CD14-positive monocyte (primary cell): ENCODE results near the gene UQCRH. TPM values are rescaled to one million over a fixed set of nuclear protein-coding genes. Genes with fewer than 3 reads are reported as not detected.

Source experiments
- DNase-seq, 3 donors: peaks; one replicate each; pipeline ENCODE4 v3.0.0-alpha.2; 2011 to 2022
- H2AFZ ChIP-seq: 2 replicates; pipeline ENCODE4 v1.6.0; 2012; ENCODE audit warnings: mild to moderate bottlenecking, low read depth, low read length, inconsistent platforms; ENCODE audit not compliant: insufficient read depth, poor library complexity, severe bottlenecking
- H3K27ac ChIP-seq, 2 donors: 1 replicate in 1 of 2; 2 replicates in 1 of 2; pipeline ENCODE4 v1.5.1; 2012 to 2013; ENCODE audit warnings: low read length in 2 of 2, control low read depth in 1 of 2, inconsistent platforms in 1 of 2, low read depth in 1 of 2, mild to moderate bottlenecking in 1 of 2
- H3K27me3 ChIP-seq, 2 donors: one replicate each; pipeline versions ENCODE4 v1.6.0 to v1.6.1; 2011 to 2013; ENCODE audit warnings: low read length in 2 of 2; ENCODE audit not compliant: control insufficient read depth in 2 of 2, insufficient read depth in 2 of 2
- H3K36me3 ChIP-seq, 2 donors: replicated peaks in 1 of 2; 1 replicate in 1 of 2; 2 replicates in 1 of 2; pipeline versions ENCODE4 v1.5.1 to v1.6.1; 2012 to 2013; ENCODE audit warnings: low read length in 2 of 2, control low read depth in 1 of 2, inconsistent platforms in 1 of 2, mild to moderate bottlenecking in 1 of 2; ENCODE audit not compliant: insufficient read depth in 2 of 2, control insufficient read depth in 1 of 2
- H3K4me1 ChIP-seq, 2 donors: 1 replicate in 1 of 2; 2 replicates in 1 of 2; pipeline versions ENCODE4 v1.5.1 to v1.6.1; 2012 to 2013; ENCODE audit warnings: low read length in 2 of 2, control low read depth in 1 of 2, inconsistent platforms in 1 of 2, mild to moderate bottlenecking in 1 of 2, moderate library complexity in 1 of 2; ENCODE audit not compliant: insufficient read depth in 2 of 2, control insufficient read depth in 1 of 2
- H3K4me2 ChIP-seq: replicated peaks from 2 replicates; pipeline ENCODE3; 2012; ENCODE audit warnings: low read length, moderate library complexity, mild to moderate bottlenecking; ENCODE audit not compliant: poor library complexity, severe bottlenecking; ENCODE audit errors: extremely low read depth
- H3K4me3 ChIP-seq, 3 experiments: fragments of 200-600 bp in 1 of 3; sonication (generic) in 1 of 3; replicated peaks in 1 of 3; 1 replicate in 2 of 3; 2 replicates in 1 of 3; pipeline ENCODE4 v1.5.1; 2011 to 2013; ENCODE audit warnings: low read length in 3 of 3, mild to moderate bottlenecking in 3 of 3, control low read depth in 2 of 3, low read depth in 2 of 3, inconsistent platforms in 1 of 3, moderate library complexity in 1 of 3
- H3K79me2 ChIP-seq: 2 replicates; pipeline ENCODE4 v1.6.0; 2012; ENCODE audit warnings: mild to moderate bottlenecking, control low read depth, inconsistent platforms, low read length, moderate library complexity; ENCODE audit not compliant: insufficient read depth
- H3K9ac ChIP-seq: 2 replicates; pipeline ENCODE4 v1.6.0; 2017; ENCODE audit warnings: low read length, mild to moderate bottlenecking; ENCODE audit not compliant: insufficient read depth, poor library complexity, severe bottlenecking
- H3K9me3 ChIP-seq, 2 donors: replicated peaks in 1 of 2; 1 replicate in 1 of 2; 2 replicates in 1 of 2; pipeline versions ENCODE4 v1.5.1 to v1.6.1; 2012 to 2013; ENCODE audit warnings: low read length in 2 of 2, control low read depth in 1 of 2; ENCODE audit not compliant: control insufficient read depth in 1 of 2, insufficient read depth in 1 of 2
- H4K20me1 ChIP-seq: 2 replicates; pipeline ENCODE4 v1.6.0; 2012; ENCODE audit warnings: mild to moderate bottlenecking, low read length, control low read depth, moderate library complexity; ENCODE audit not compliant: insufficient read depth
- H3K27ac Mint-ChIP-seq, 7 donors: one replicate each; pipeline ENCODE4 v1.8.0; 2020; ENCODE audit warnings: mild to moderate bottlenecking in 7 of 7, mixed read lengths in 7 of 7, moderate library complexity in 6 of 7, inconsistent platforms in 2 of 7
- H3K27me3 Mint-ChIP-seq, 3 donors: one replicate each; pipeline ENCODE4 v1.8.0; 2021 to 2022; ENCODE audit warnings: low read depth in 3 of 3, mild to moderate bottlenecking in 3 of 3, mixed read lengths in 3 of 3, moderate library complexity in 3 of 3, inconsistent platforms in 1 of 3
- H3K36me3 Mint-ChIP-seq, 2 donors: one replicate each; pipeline ENCODE4 v1.8.0; 2020; ENCODE audit warnings: mixed read lengths in 2 of 2, inconsistent platforms in 1 of 2, mild to moderate bottlenecking in 1 of 2
- H3K4me1 Mint-ChIP-seq: one replicate; pipeline ENCODE4 v1.8.0; 2020; ENCODE audit warnings: mild to moderate bottlenecking, mixed read lengths
- H3K4me3 Mint-ChIP-seq, 2 donors: one replicate each; pipeline ENCODE4 v1.8.0; 2020; ENCODE audit warnings: mild to moderate bottlenecking in 2 of 2, mixed read lengths in 2 of 2, moderate library complexity in 1 of 2
- H3K9me3 Mint-ChIP-seq, 7 donors: one replicate each; pipeline ENCODE4 v1.8.0; 2020 to 2022; ENCODE audit warnings: mixed read lengths in 7 of 7, mild to moderate bottlenecking in 6 of 7, moderate library complexity in 6 of 7, inconsistent platforms in 2 of 7
- WGBS: methylation state at CpG from one replicate; pipeline ENCODE4 v1.1.5; 2013; ENCODE audit warnings: missing lambda C conversion rate; ENCODE audit not compliant: insufficient coverage; 5-methylcytosine and 5-hydroxymethylcytosine counted together
- intact Hi-C, 2 donors: fragments of 100-400 bp; cut with micrococcal nuclease; formaldehyde crosslinking; loops; one replicate each; pipeline versions ENCODE4 v1.15.0 to v1.15.1; 2023
- polyA plus RNA-seq, 3 donors: library from polyadenylated mRNA; depleted of rRNA in 1 of 3; unstranded in 2 of 3; stranded (reverse) in 1 of 3; fragments of 300-500 nt in 2 of 3; fragments of >200 nt in 1 of 3; fragmentation: Illumina TruSeq in 2 of 3; gene quantifications; 1 replicate in 2 of 3; 2 replicates in 1 of 3; pipeline ENCODE4 v1.2.3, GENCODE V29; 2012 to 2021
- TF ChIP-seq, protein P1 (sequence below): fragments of 200-600 bp; IDR thresholded peaks from one replicate; pipeline ENCODE4 v1.8.0; 2022; ENCODE audit warnings: antibody characterized with exemption, mild to moderate bottlenecking

UQCRH gene
- polyA plus RNA-seq, 3 donors: 261 to 341 (median 266) TPM

DNA sequence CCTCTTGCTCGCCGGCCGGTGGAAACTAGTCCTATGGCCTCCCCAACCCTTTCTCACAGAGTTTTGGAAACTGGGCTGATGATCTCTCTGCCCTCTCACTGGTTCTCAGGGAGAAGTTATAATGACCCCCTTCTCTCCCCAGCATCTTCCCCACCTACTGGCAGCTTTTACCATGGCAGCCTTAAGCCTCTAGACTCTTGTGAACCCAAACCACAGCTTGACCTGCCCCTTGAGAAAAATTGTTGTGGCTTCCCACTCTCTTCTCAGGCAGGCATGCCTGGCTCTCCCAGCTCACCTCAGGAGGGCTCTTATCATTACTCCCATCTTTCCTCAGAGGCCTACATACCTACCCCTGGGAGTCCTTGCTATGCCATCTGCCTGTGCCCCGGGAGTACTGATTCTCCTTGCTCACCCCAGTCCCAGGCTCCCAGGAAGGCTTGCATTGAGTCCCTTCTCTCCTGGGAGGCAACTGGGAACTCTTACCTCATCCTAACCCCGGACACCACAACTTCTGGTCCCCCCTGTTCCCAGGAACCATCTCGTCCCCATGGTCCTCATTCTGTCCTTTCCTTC, 38.7 kb downstream of the UQCRH start:
- H3K27ac Mint-ChIP-seq: peak overlapping the region; percentile 99 to 100 (median 100)
- H3K36me3 Mint-ChIP-seq: peaks cover 41 to 52% of the 10 kb centered on the region in 2 donors
- H3K27ac ChIP-seq: peak overlapping the region; percentile 96 to 97
- peaks cover 0 to 1% (median 0%) of the 10 kb centered on the region in 3 donors for H3K27me3 Mint-ChIP-seq
- no peak overlapping the region for H3K4me2 ChIP-seq
- H3K9ac ChIP-seq: no peak overlapping the region
- H3K79me2 ChIP-seq: peaks cover 26% of the 10 kb centered on the region
- TF ChIP-seq, protein P1, sequence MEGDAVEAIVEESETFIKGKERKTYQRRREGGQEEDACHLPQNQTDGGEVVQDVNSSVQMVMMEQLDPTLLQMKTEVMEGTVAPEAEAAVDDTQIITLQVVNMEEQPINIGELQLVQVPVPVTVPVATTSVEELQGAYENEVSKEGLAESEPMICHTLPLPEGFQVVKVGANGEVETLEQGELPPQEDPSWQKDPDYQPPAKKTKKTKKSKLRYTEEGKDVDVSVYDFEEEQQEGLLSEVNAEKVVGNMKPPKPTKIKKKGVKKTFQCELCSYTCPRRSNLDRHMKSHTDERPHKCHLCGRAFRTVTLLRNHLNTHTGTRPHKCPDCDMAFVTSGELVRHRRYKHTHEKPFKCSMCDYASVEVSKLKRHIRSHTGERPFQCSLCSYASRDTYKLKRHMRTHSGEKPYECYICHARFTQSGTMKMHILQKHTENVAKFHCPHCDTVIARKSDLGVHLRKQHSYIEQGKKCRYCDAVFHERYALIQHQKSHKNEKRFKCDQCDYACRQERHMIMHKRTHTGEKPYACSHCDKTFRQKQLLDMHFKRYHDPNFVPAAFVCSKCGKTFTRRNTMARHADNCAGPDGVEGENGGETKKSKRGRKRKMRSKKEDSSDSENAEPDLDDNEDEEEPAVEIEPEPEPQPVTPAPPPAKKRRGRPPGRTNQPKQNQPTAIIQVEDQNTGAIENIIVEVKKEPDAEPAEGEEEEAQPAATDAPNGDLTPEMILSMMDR: peak; percentile 43
- WGBS: 93% methylated on average over 6 of the region's 6 CpGs
- H3K4me3 Mint-ChIP-seq: peak overlapping the region in 1 of 2 donors; percentile 100
- H3K36me3 ChIP-seq: peaks cover 35 to 42% of the 10 kb centered on the region in 2 donors
- no peaks in the 10 kb centered on the region for H3K9me3 Mint-ChIP-seq
- intact Hi-C loops: loop anchor here in 1 of 2 donors (5.0 kb wide), 1 partner anchor 40 kb away; the partner anchor contains the start of genes LRRC41 and UQCRH
- H3K9me3 ChIP-seq: no peaks in the 10 kb centered on the region
- H3K4me1 Mint-ChIP-seq: peaks cover 27% of the 10 kb centered on the region
- peak in 1 of 3 donors; percentile 29 for DNase-seq
- H4K20me1 ChIP-seq: peaks cover 4% of the 10 kb centered on the region
- H3K27me3 ChIP-seq: no peaks in the 10 kb centered on the region
- H2AFZ ChIP-seq: no peak overlapping the region
- no peak overlapping the region for H3K4me3 ChIP-seq
- peaks cover 19 to 24% of the 10 kb centered on the region in 2 donors for H3K4me1 ChIP-seq

- intact Hi-C loops: loop anchor here in 1 of 2 donors (5.0 kb wide), 1 partner anchor 41 kb away; the partner anchor contains the start of genes LRRC41 and UQCRH
- Histone ChIP-seq H3K36me3 (peaks cover 35 to 48% of the 10 kb centered on the region in 2 donors), H4K20me1 (peaks cover 4% of the 10 kb centered on the region), H3K27me3 (no peaks in the 10 kb centered on the region), H3K4me3 (no peak overlapping the region), H3K9ac (no peak overlapping the region), H3K79me2 (peaks cover 26% of the 10 kb centered on the region), H3K27ac (peak overlapping the region in 1 of 2 donors; percentile 96), H3K4me2 (no peak overlapping the region), H2AFZ (no peak overlapping the region), H3K9me3 (no peaks in the 10 kb centered on the region), H3K4me1 (peaks cover 19 to 24% of the 10 kb centered on the region in 2 donors)
- Mint-ChIP-seq H3K27ac (peak overlapping the region in 6 of 7 donors; percentile 54 to 100 (median 88)), H3K36me3 (peaks cover 45 to 58% of the 10 kb centered on the region in 2 donors), H3K9me3 (peaks cover 0 to 2% (median 0%) of the 10 kb centered on the region in 7 donors), H3K4me3 (no peak overlapping the region), H3K27me3 (peaks cover 0 to 1% (median 0%) of the 10 kb centered on the region in 3 donors), H3K4me1 (peaks cover 28% of the 10 kb centered on the region)
- TF ChIP-seq, protein P1: no peak
- DNase-seq: no peak
- 98% methylated on average over 8 of the region's 8 CpGs for WGBS
Measured at GRCh38 chr1:46342677-46343350, 39.3 kb downstream of the UQCRH start.
